Mesendoderm (in vitro differentiated cells): ENCODE data around the gene PCSK1.
"Not testable (repeated sequence)": the region's sequence is repeated elsewhere in the genome, so short reads cannot be mapped to it uniquely, and the experiment has no call there.

ENCODE experiments used
- DNase-seq: peaks from one replicate; pipeline ENCODE4 v3.0.0; 2013
- H2AK5ac ChIP-seq: 2 replicates; pipeline ENCODE4 v1.6.1; 2013; ENCODE audit warnings: low read length, inconsistent platforms
- H2BK120ac ChIP-seq: 2 replicates; pipeline ENCODE4 v1.6.1; 2013; ENCODE audit warnings: low read depth, mild to moderate bottlenecking, low read length, moderate library complexity, mixed read lengths
- H2BK15ac ChIP-seq: replicated peaks from 2 replicates; pipeline ENCODE4 v1.6.1; 2013; ENCODE audit warnings: low read depth, mild to moderate bottlenecking, moderate library complexity
- H2BK5ac ChIP-seq: 2 replicates; pipeline ENCODE4 v1.6.1; 2013; ENCODE audit warnings: low read length, inconsistent platforms
- H3K18ac ChIP-seq: 2 replicates; pipeline ENCODE4 v1.6.1; 2013; ENCODE audit warnings: mild to moderate bottlenecking, low read length, mixed read lengths
- H3K23ac ChIP-seq: one replicate; pipeline ENCODE4 v1.6.1; 2013; ENCODE audit warnings: low read length
- H3K27ac ChIP-seq: 2 replicates; pipeline ENCODE4 v1.5.1; 2013; ENCODE audit warnings: low read depth, mild to moderate bottlenecking, inconsistent platforms, low read length, moderate library complexity
- H3K27me3 ChIP-seq: 2 replicates; pipeline ENCODE4 v1.6.1; 2013; ENCODE audit warnings: low read length, control low read depth, mild to moderate bottlenecking, inconsistent platforms; ENCODE audit not compliant: insufficient read depth, poor library complexity
- H3K36me3 ChIP-seq: 2 replicates; pipeline ENCODE4 v1.6.1; 2013; ENCODE audit warnings: low read length, inconsistent platforms; ENCODE audit not compliant: control insufficient read depth, insufficient read depth
- H3K4ac ChIP-seq: one replicate; pipeline ENCODE4 v1.6.1; 2013; ENCODE audit warnings: low read depth, mild to moderate bottlenecking, low read length, moderate library complexity
- H3K4me1 ChIP-seq: 2 replicates; pipeline ENCODE4 v1.6.1; 2013; ENCODE audit warnings: low read depth, low read length, inconsistent platforms; ENCODE audit not compliant: control insufficient read depth
- H3K4me2 ChIP-seq: 2 replicates; pipeline ENCODE4 v1.6.1; 2013; ENCODE audit warnings: low read length
- H3K4me3 ChIP-seq: 2 replicates; pipeline ENCODE4 v1.5.1; 2013; ENCODE audit warnings: mild to moderate bottlenecking, low read length
- H3K56ac ChIP-seq: one replicate; pipeline ENCODE4 v1.6.1; 2013; ENCODE audit warnings: low read length
- H3K79me1 ChIP-seq: 2 replicates; pipeline ENCODE4 v1.6.1; 2013; ENCODE audit warnings: low read length, inconsistent platforms
- H3K79me2 ChIP-seq: 2 replicates; pipeline ENCODE4 v1.6.1; 2013; ENCODE audit warnings: mild to moderate bottlenecking, low read length; ENCODE audit not compliant: control insufficient read depth, insufficient read depth
- H3K9ac ChIP-seq: 2 replicates; pipeline ENCODE4 v1.6.1; 2013; ENCODE audit warnings: low read length, inconsistent platforms
- H4K5ac ChIP-seq: one replicate; pipeline ENCODE4 v1.6.1; 2013; ENCODE audit warnings: low read length
- H4K8ac ChIP-seq: one replicate; pipeline ENCODE4 v1.6.1; 2013; ENCODE audit warnings: low read depth, mild to moderate bottlenecking, control low read depth, low read length, moderate library complexity
- WGBS: extraction: QIAGEN DNeasy Blood & Tissue Kit; methylation state at CpG from one replicate; pipeline ENCODE4 v1.1.7; 2013; ENCODE audit warnings: low lambda C conversion rate, missing lambda C conversion rate; ENCODE audit not compliant: insufficient coverage; ENCODE audit errors: extremely low coverage; 5-methylcytosine and 5-hydroxymethylcytosine counted together

Gene PCSK1

GRCh38 chr5:96404191-96404867 is 28.7 kb downstream of the PCSK1 start:
- Histone ChIP-seq H3K23ac (no peak overlapping the region), H3K79me2 (no peaks in the 10 kb centered on the region), H3K18ac (no peak overlapping the region), H3K4me3 (no peak overlapping the region), H3K4me2 (no peak overlapping the region), H2BK15ac (no peak overlapping the region), H3K4me1 (no peaks in the 10 kb centered on the region), H3K79me1 (no peaks in the 10 kb centered on the region), H3K27me3 (no peaks in the 10 kb centered on the region), H3K36me3 (no peaks in the 10 kb centered on the region), H4K8ac (no peak overlapping the region), H2BK5ac (no peak overlapping the region), H4K5ac (no peak overlapping the region), H3K56ac (no peak overlapping the region), H3K27ac (no peak overlapping the region), H2BK120ac (no peak overlapping the region), H3K4ac (no peak overlapping the region), H3K9ac (no peak overlapping the region), H2AK5ac (no peak overlapping the region)
- no peak for DNase-seq
- 100% methylated on average over 1 of the region's 3 CpGs for WGBS

- Histone ChIP-seq H4K5ac (no peak overlapping the region), H3K56ac (no peak overlapping the region), H4K8ac (no peak overlapping the region), H3K9ac (no peak overlapping the region), H3K4me2 (no peak overlapping the region), H3K4me1 (no peaks in the 10 kb centered on the region), H2BK15ac (no peak overlapping the region), H3K36me3 (no peaks in the 10 kb centered on the region), H3K4me3 (no peak overlapping the region), H3K23ac (no peak overlapping the region), H3K4ac (no peak overlapping the region), H3K79me2 (no peaks in the 10 kb centered on the region), H2BK5ac (no peak overlapping the region), H3K27me3 (no peaks in the 10 kb centered on the region), H3K18ac (no peak overlapping the region), H3K27ac (no peak overlapping the region), H3K79me1 (no peaks in the 10 kb centered on the region), H2BK120ac (no peak overlapping the region), H2AK5ac (no peak overlapping the region)
- no CpG with 5 or more reads among the region's 6 CpGs for WGBS
- no peak for DNase-seq
Measured at GRCh38 chr5:96402500-96402899, 30.5 kb downstream of the PCSK1 start.

GRCh38 chr5:96396878-96397277 is 36.2 kb downstream of the PCSK1 start:
- Histone ChIP-seq H3K27me3 (no peaks in the 10 kb centered on the region), H3K27ac (no peak overlapping the region)
- no CpG with 5 or more reads among the region's 1 CpG for whole genome bisulfite sequencing

GRCh38 chr5:96395295-96395694 is 37.8 kb downstream of the PCSK1 start:
- not testable (repeated sequence) for H3K56ac ChIP-seq, H3K79me2 ChIP-seq, H3K27ac ChIP-seq, H3K9ac ChIP-seq, H3K36me3 ChIP-seq, H3K27me3 ChIP-seq, H3K79me1 ChIP-seq, H3K4ac ChIP-seq, H2AK5ac ChIP-seq, H2BK5ac ChIP-seq, H3K23ac ChIP-seq, H3K18ac ChIP-seq, H3K4me2 ChIP-seq, H4K5ac ChIP-seq, H2BK15ac ChIP-seq, H3K4me3 ChIP-seq, H4K8ac ChIP-seq, DNase-seq, H3K4me1 ChIP-seq, H2BK120ac ChIP-seq

More at GRCh38 chr5:96396878-96397277, 36.2 kb downstream of the PCSK1 start:
- Histone ChIP-seq H2BK120ac (no peak overlapping the region), H2BK5ac (no peak overlapping the region), H3K36me3 (no peaks in the 10 kb centered on the region), H3K79me1 (no peaks in the 10 kb centered on the region), H3K56ac (no peak overlapping the region), H2BK15ac (no peak overlapping the region), H3K18ac (no peak overlapping the region), H2AK5ac (no peak overlapping the region), H4K5ac (no peak overlapping the region), H3K23ac (no peak overlapping the region), H3K9ac (no peak overlapping the region), H3K79me2 (no peaks in the 10 kb centered on the region), H3K4me3 (no peak overlapping the region), H3K4ac (no peak overlapping the region), H4K8ac (no peak overlapping the region), H3K4me1 (no peaks in the 10 kb centered on the region), H3K4me2 (no peak overlapping the region)
- DNase-seq = no peak

- Histone ChIP-seq H3K4me1 (no peaks in the 10 kb centered on the region), H2BK15ac (no peak overlapping the region), H2AK5ac (no peak overlapping the region), H3K79me2 (no peaks in the 10 kb centered on the region), H3K27ac (no peak overlapping the region), H3K9ac (no peak overlapping the region), H4K8ac (no peak overlapping the region), H3K4me3 (no peak overlapping the region), H3K4me2 (no peak overlapping the region), H3K36me3 (no peaks in the 10 kb centered on the region), H3K4ac (no peak overlapping the region), H4K5ac (no peak overlapping the region), H3K56ac (no peak overlapping the region), H3K79me1 (no peaks in the 10 kb centered on the region), H3K18ac (no peak overlapping the region), H2BK120ac (no peak overlapping the region), H3K27me3 (no peaks in the 10 kb centered on the region), H3K23ac (no peak overlapping the region), H2BK5ac (no peak overlapping the region)
- DNase-seq = no peak
- WGBS = no CpG with 5 or more reads among the region's 2 CpGs
Measured at GRCh38 chr5:96391921-96392320, 41.1 kb downstream of the PCSK1 start.

GRCh38 chr5:96388176-96388575 is 44.9 kb downstream of the PCSK1 start:
- no peak overlapping the region for H2BK5ac ChIP-seq
- H4K8ac ChIP-seq = no peak overlapping the region
- no peak overlapping the region for H3K23ac ChIP-seq
- no peak overlapping the region for H3K18ac ChIP-seq
- H2BK15ac ChIP-seq = no peak overlapping the region
- H3K27me3 ChIP-seq = no peaks in the 10 kb centered on the region
- H3K27ac ChIP-seq = no peak overlapping the region
- no peak overlapping the region for H3K4ac ChIP-seq
- no peaks in the 10 kb centered on the region for H3K79me2 ChIP-seq
- H2AK5ac ChIP-seq = no peak overlapping the region
- H3K79me1 ChIP-seq = no peaks in the 10 kb centered on the region
- no peak overlapping the region for H3K9ac ChIP-seq
- no peak overlapping the region for H4K5ac ChIP-seq
- no peaks in the 10 kb centered on the region for H3K36me3 ChIP-seq
- H3K56ac ChIP-seq = no peak overlapping the region
- no CpG with 5 or more reads among the region's 3 CpGs for WGBS
- H3K4me1 ChIP-seq = no peaks in the 10 kb centered on the region
- H3K4me3 ChIP-seq = no peak overlapping the region
- no peak overlapping the region for H2BK120ac ChIP-seq
- DNase-seq = no peak
- no peak overlapping the region for H3K4me2 ChIP-seq
